Hepatocyte (in vitro differentiated cells): ENCODE measurements around the gene ITGAE. TPM values are rescaled to one million over a fixed set of nuclear protein-coding genes. Genes with fewer than 3 reads are reported as not detected.

ENCODE experiments used
- DNase-seq: peaks from one replicate; pipeline ENCODE4 v3.0.0-alpha.2; 2016; ENCODE audit warnings: low spot score
- H2AFZ ChIP-seq: fragments of 200-600 bp; sonication (generic); 2 replicates; pipeline ENCODE4 v1.6.0; 2016; ENCODE audit warnings: antibody characterized with exemption, mild to moderate bottlenecking
- H3K27ac ChIP-seq: fragments of 200-600 bp; sonication (generic); 2 replicates; pipeline ENCODE4 v1.5.1; 2016; ENCODE audit warnings: mild to moderate bottlenecking
- H3K27me3 ChIP-seq: fragments of 200-600 bp; sonication (generic); 2 replicates; pipeline ENCODE4 v1.6.1; 2016
- H3K36me3 ChIP-seq: fragments of 200-600 bp; sonication (generic); replicated peaks from 2 replicates; pipeline ENCODE4 v1.5.1; 2016; ENCODE audit warnings: low read depth; ENCODE audit not compliant: insufficient read depth
- H3K4me1 ChIP-seq: fragments of 200-600 bp; sonication (generic); 2 replicates; pipeline ENCODE4 v1.5.1; 2016; ENCODE audit warnings: mild to moderate bottlenecking, moderate library complexity; ENCODE audit not compliant: insufficient read depth
- H3K4me2 ChIP-seq: fragments of 200-600 bp; sonication (generic); 2 replicates; pipeline ENCODE4 v1.6.0; 2016
- H3K4me3 ChIP-seq: fragments of 200-600 bp; sonication (generic); 2 replicates; pipeline ENCODE4 v1.5.1; 2016; ENCODE audit warnings: mild to moderate bottlenecking
- H3K79me2 ChIP-seq: fragments of 200-600 bp; sonication (generic); 2 replicates; pipeline ENCODE4 v1.6.0; 2017; ENCODE audit warnings: mild to moderate bottlenecking
- H3K9me2 ChIP-seq: fragments of 200-600 bp; sonication (generic); replicated peaks from 2 replicates; pipeline ENCODE4 v1.6.0; 2017; ENCODE audit warnings: mild to moderate bottlenecking; ENCODE audit not compliant: insufficient read depth
- H3K9me3 ChIP-seq: fragments of 200-600 bp; sonication (generic); 2 replicates; pipeline ENCODE4 v1.5.1; 2016; ENCODE audit warnings: low read depth, mild to moderate bottlenecking
- H4K20me1 ChIP-seq: fragments of 200-600 bp; sonication (generic); 2 replicates; pipeline ENCODE4 v1.6.0; 2016; ENCODE audit warnings: mild to moderate bottlenecking; ENCODE audit not compliant: insufficient read depth, poor library complexity, severe bottlenecking
- EZH2 ChIP-seq: fragments of 200-600 bp; sonication (generic); IDR thresholded peaks from 2 replicates; pipeline ENCODE4 v1.6.1; 2016; ENCODE audit warnings: antibody characterized with exemption, mild to moderate bottlenecking, borderline replicate concordance
- EZH2phosphoT487 ChIP-seq: fragments of 200-600 bp; sonication (generic); IDR thresholded peaks from one replicate; pipeline ENCODE4 v1.6.1; 2018; ENCODE audit warnings: antibody characterized with exemption, mild to moderate bottlenecking, low read depth, moderate library complexity; ENCODE audit not compliant: unreplicated experiment, severe bottlenecking
- WGBS: methylation state at CpG from one replicate; pipeline ENCODE4 v1.1.6; 2016; ENCODE audit warnings: low lambda C conversion rate; ENCODE audit errors: missing lambda C conversion rate; 5-methylcytosine and 5-hydroxymethylcytosine counted together
- polyA plus RNA-seq: library from polyadenylated mRNA; unstranded; fragments of >200 nt; fragmentation: Nextera tagmentation; extraction: Ambion mirVana; gene quantifications from 2 replicates; pipeline ENCODE4 v1.2.1, GENCODE V29; 2016
- total RNA-seq: library from RNA; depleted of rRNA; stranded (reverse); fragments of >200 nt; gene quantifications from 2 replicates; pipeline ENCODE4 v1.2.3, GENCODE V29; 2014
- TF ChIP-seq, protein P1 (sequence below): fragments of 200-600 bp; sonication (generic); IDR thresholded peaks from 2 replicates; pipeline ENCODE4 v1.5.1; 2016; ENCODE audit warnings: antibody characterized with exemption, mild to moderate bottlenecking; ENCODE audit not compliant: poor library complexity

The ITGAE gene
- total and polyA plus RNA-seq, 2 experiments from 2014 or later, result 28.1 to 77.0 TPM

DNA sequence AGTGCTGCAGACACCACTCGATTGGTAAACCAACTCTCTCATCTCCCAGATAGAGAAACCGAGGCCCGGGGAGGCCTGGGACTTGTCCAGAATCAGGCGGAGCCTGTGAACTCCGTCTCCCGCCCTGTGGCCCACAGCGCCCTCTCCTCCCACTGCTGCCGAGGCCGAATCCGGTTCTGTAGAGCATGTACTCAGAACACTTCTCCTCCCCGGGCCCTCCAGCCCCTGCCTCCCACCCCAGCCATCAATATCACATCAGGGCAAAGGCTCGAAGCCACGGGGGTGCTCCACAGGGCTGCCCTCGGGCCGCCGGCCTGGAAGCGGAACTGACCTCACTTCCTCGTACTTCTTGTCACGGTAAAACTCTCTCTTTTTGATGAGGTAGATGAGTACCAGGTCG is 119.4 kb downstream of the ITGAE start:
- WGBS, result 85% methylated on average over 19 of the region's 20 CpGs
- Histone ChIP-seq H3K27ac (no peak overlapping the region), H3K9me2 (no peaks in the 10 kb centered on the region), H3K36me3 (no peaks in the 10 kb centered on the region), H3K4me3 (no peak overlapping the region), H3K27me3 (no peaks in the 10 kb centered on the region), H3K79me2 (no peaks in the 10 kb centered on the region), H3K4me2 (no peak overlapping the region), H3K9me3 (no peaks in the 10 kb centered on the region), H4K20me1 (no peaks in the 10 kb centered on the region), H3K4me1 (no peaks in the 10 kb centered on the region), H2AFZ (no peak overlapping the region)
- no peak for TF ChIP-seq EZH2
- TF ChIP-seq, protein P1, sequence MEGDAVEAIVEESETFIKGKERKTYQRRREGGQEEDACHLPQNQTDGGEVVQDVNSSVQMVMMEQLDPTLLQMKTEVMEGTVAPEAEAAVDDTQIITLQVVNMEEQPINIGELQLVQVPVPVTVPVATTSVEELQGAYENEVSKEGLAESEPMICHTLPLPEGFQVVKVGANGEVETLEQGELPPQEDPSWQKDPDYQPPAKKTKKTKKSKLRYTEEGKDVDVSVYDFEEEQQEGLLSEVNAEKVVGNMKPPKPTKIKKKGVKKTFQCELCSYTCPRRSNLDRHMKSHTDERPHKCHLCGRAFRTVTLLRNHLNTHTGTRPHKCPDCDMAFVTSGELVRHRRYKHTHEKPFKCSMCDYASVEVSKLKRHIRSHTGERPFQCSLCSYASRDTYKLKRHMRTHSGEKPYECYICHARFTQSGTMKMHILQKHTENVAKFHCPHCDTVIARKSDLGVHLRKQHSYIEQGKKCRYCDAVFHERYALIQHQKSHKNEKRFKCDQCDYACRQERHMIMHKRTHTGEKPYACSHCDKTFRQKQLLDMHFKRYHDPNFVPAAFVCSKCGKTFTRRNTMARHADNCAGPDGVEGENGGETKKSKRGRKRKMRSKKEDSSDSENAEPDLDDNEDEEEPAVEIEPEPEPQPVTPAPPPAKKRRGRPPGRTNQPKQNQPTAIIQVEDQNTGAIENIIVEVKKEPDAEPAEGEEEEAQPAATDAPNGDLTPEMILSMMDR, result no peak
- TF ChIP-seq EZH2phosphoT487, result no peak
- DNase-seq, result no peak

DNA sequence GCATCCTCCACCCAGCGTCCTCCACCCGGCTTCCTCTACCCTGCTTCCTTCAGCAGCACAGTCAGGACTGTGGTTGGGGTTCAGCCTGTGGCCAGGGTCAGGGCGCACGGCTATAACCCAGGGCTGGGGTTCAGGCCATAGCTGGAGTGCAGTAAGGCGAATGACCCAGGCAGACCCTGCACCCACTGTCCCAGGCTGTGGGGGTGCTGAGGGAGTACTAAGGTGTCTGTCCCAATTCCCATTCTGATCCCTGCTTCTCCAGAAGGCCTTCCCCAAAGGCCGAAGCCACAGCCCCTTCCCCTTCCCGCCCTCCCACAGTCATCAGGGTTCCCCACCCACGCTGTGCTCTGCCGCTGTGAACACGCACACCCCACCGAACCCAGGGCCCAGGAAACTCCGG is 119.9 kb downstream of the ITGAE start:
- no peak for TF ChIP-seq EZH2phosphoT487
- TF ChIP-seq EZH2, result no peak
- TF ChIP-seq, protein P1, result no peak
- no peak overlapping the region for H3K27ac ChIP-seq
- no peaks in the 10 kb centered on the region for H4K20me1 ChIP-seq
- H3K9me3 ChIP-seq, result no peaks in the 10 kb centered on the region
- no peaks in the 10 kb centered on the region for H3K9me2 ChIP-seq
- H2AFZ ChIP-seq, result no peak overlapping the region
- no peaks in the 10 kb centered on the region for H3K79me2 ChIP-seq
- no peak for DNase-seq
- no peaks in the 10 kb centered on the region for H3K36me3 ChIP-seq
- no peaks in the 10 kb centered on the region for H3K4me1 ChIP-seq
- H3K27me3 ChIP-seq, result no peaks in the 10 kb centered on the region
- H3K4me2 ChIP-seq, result no peak overlapping the region
- no peak overlapping the region for H3K4me3 ChIP-seq
- whole genome bisulfite sequencing, result 93% methylated on average over 12 of the region's 12 CpGs

DNA sequence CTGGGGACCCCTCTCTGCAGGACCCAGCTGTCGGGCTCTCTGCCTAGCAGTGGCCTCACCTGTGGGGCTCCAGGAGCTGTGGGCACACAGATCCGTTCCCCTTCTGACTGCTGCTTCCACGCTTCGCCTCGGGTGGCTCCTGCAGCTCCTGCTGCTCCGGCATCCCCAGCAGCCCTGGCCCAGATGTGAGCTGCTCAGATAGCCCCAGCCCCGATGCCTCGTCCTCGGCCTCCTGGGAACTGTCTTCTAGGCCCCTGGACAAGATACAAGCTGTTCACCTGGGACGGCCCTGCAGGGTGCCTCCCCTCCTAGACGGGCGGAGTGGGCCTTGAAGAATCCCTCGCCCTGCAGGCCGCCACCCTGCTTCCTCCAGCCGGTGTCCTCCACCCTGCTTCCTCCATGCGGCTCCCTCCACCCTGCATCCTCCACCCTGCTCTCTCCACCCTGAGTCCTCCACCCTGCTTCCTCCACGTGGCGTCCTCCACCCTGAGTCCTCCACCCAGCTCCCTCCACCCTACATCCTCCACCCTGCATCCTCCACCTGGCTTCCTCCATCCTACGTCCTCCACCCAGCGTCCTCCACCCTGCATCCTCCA is 121.4 kb downstream of the ITGAE start:
- Histone ChIP-seq H4K20me1 (no peaks in the 10 kb centered on the region), H3K79me2 (no peaks in the 10 kb centered on the region), H3K9me3 (no peaks in the 10 kb centered on the region), H3K4me2 (no peak overlapping the region), H3K4me1 (no peaks in the 10 kb centered on the region), H2AFZ (no peak overlapping the region), H3K36me3 (no peaks in the 10 kb centered on the region), H3K9me2 (no peaks in the 10 kb centered on the region), H3K27ac (no peak overlapping the region), H3K27me3 (no peaks in the 10 kb centered on the region), H3K4me3 (no peak overlapping the region)
- DNase-seq, result no peak
- TF ChIP-seq, protein P1, result no peak
- no peak for TF ChIP-seq EZH2
- no peak for TF ChIP-seq EZH2phosphoT487
- 87% methylated on average over 14 of the region's 20 CpGs for WGBS
